Activated naive CD4-positive, alpha-beta T cell treated with anti-CD3 and anti-CD28 coated beads for 36 hours (primary cell): ENCODE measurements around the gene SFXN2. TPM values are rescaled to one million over a fixed set of nuclear protein-coding genes. Genes with fewer than 3 reads are reported as not detected.

ENCODE experiments used
- CTCF ChIA-PET: fragments of 350-600 bp; sonication (Branson Sonifier 250); formaldehyde crosslinking; loops from one replicate; lab custom pipeline; 2021; ENCODE audit warnings: antibody characterized with exemption; lab: Charles Lee
- DNase-seq: peaks from one replicate; pipeline ENCODE4 v3.0.0-alpha.2; 2020
- H3K27ac Mint-ChIP-seq: one replicate; pipeline ENCODE4 v1.8.0; 2021; ENCODE audit warnings: mild to moderate bottlenecking, mixed read lengths
- H3K27me3 Mint-ChIP-seq: one replicate; pipeline ENCODE4 v1.8.0; 2021; ENCODE audit warnings: low read depth, mixed read lengths
- H3K36me3 Mint-ChIP-seq: one replicate; pipeline ENCODE4 v1.8.0; 2021; ENCODE audit warnings: low read depth, mixed read lengths
- H3K4me1 Mint-ChIP-seq: one replicate; pipeline ENCODE4 v1.8.0; 2021; ENCODE audit warnings: low read depth, mixed read lengths
- H3K4me3 Mint-ChIP-seq: one replicate; pipeline ENCODE4 v1.8.0; 2021; ENCODE audit warnings: mild to moderate bottlenecking, moderate library complexity, mixed read lengths
- H3K9me3 Mint-ChIP-seq: one replicate; pipeline ENCODE4 v1.8.0; 2021; ENCODE audit warnings: mixed read lengths
- intact Hi-C: fragments of 100-400 bp; cut with micrococcal nuclease; formaldehyde crosslinking; loops from one replicate; pipeline ENCODE4 v1.15.1; 2023
- total RNA-seq, 2 experiments: library from RNA; stranded (reverse); gene quantifications; one replicate each; pipeline ENCODE4 v1.2.3, GENCODE V29; 2021

Gene SFXN2
- total RNA-seq, 2 experiments from 2014 or later = 8.7 to 9.4 TPM

GRCh38 chr10:102782673-102783551, 68.5 kb downstream of the SFXN2 start:
- intact Hi-C loops = no loop called here
- Mint-ChIP-seq H3K27ac (no peak overlapping the region), H3K27me3 (no peaks in the 10 kb centered on the region), H3K9me3 (no peaks in the 10 kb centered on the region), H3K36me3 (no peaks in the 10 kb centered on the region), H3K4me1 (peaks cover 39% of the 10 kb centered on the region), H3K4me3 (no peak overlapping the region)
- CTCF ChIA-PET = interaction anchor here (1.1 kb wide), 1 partner anchor 30 kb away, joined by 3 read pairs; no protein-coding TSS in a partner anchor
- DNase-seq = no peak

- Mint-ChIP-seq H3K27me3 (no peaks in the 10 kb centered on the region), H3K9me3 (no peaks in the 10 kb centered on the region), H3K4me3 (no peak overlapping the region), H3K27ac (no peak overlapping the region), H3K4me1 (peaks cover 34% of the 10 kb centered on the region), H3K36me3 (peaks cover 3% of the 10 kb centered on the region)
- intact Hi-C loops = no loop called here
- CTCF ChIA-PET = no interaction called here
- no peak for DNase-seq
These were observed 69.1 kb downstream of the SFXN2 start for GRCh38 chr10:102783568-102783967.

- H3K27ac Mint-ChIP-seq = no peak overlapping the region
These were observed 71.4 kb downstream of the SFXN2 start for GRCh38 chr10:102785818-102786217.

GRCh38 chr10:102791754-102792395, 77.4 kb downstream of the SFXN2 start:
- Mint-ChIP-seq H3K9me3 (no peaks in the 10 kb centered on the region), H3K36me3 (peaks cover 8% of the 10 kb centered on the region), H3K4me1 (peaks cover 37% of the 10 kb centered on the region), H3K27ac (no peak overlapping the region), H3K4me3 (no peak overlapping the region), H3K27me3 (no peaks in the 10 kb centered on the region)
- intact Hi-C loops = no loop called here
- no peak for DNase-seq
- CTCF ChIA-PET = interaction anchor here (0.8 kb wide), 1 partner anchor 40 kb away, joined by 3 read pairs; no protein-coding TSS in a partner anchor

More at GRCh38 chr10:102785818-102786217, 71.4 kb downstream of the SFXN2 start:
- Mint-ChIP-seq H3K4me1 (peaks cover 26% of the 10 kb centered on the region), H3K4me3 (no peak overlapping the region), H3K27me3 (no peaks in the 10 kb centered on the region), H3K36me3 (peaks cover 8% of the 10 kb centered on the region), H3K9me3 (no peaks in the 10 kb centered on the region)
- no peak for DNase-seq
- intact Hi-C loops = no loop called here
- CTCF ChIA-PET = interaction anchor here (0.6 to 0.7 kb wide), 2 partner anchors 33 to 508 kb away, joined by 3 read pairs; no protein-coding TSS in a partner anchor

Other genes with a start within 250 kb of the SFXN2 start
- 10 to 100 TPM; 59.6 to 60.8 TPM for gene ACTR1A, start 211.9 kb upstream of the SFXN2 start, total RNA-seq
- gene SUFU, start 210.7 kb upstream of the SFXN2 start, total RNA-seq = 1 to 10 TPM; 6.6 to 7.1 TPM
- gene TRIM8, start 70.2 kb upstream of the SFXN2 start, total RNA-seq = 10 to 100 TPM; 18.8 to 20.0 TPM
- 1 to 10 TPM; 3.9 TPM for gene ARL3, start 239 bp upstream of the SFXN2 start, total RNA-seq
- 10 to 100 TPM; 10.5 to 11.8 TPM for gene WBP1L, start 29.3 kb downstream of the SFXN2 start, total RNA-seq
- not detected for gene CYP17A1, start 122.8 kb downstream of the SFXN2 start, total RNA-seq
- 1 to 10 TPM; 5.6 to 5.8 TPM for gene BORCS7, start 139.6 kb downstream of the SFXN2 start, total RNA-seq
- 1 to 10 TPM; 1.0 to 1.2 TPM for gene AS3MT, start 154.8 kb downstream of the SFXN2 start, total RNA-seq
- 1 to 10 TPM; 3.9 to 4.3 TPM for gene CNNM2, start 203.7 kb downstream of the SFXN2 start, total RNA-seq